Retinal pigment epithelial cell (primary cell): ENCODE results near the gene PDCL3.
A peak's percentile ranks its signal among the peaks of the same experiment; 100 is the strongest.

Experiments
- DNase-seq: peaks from one replicate; pipeline ENCODE4 v3.0.0-alpha.2; 2010; ENCODE audit warnings: low read depth
- H3K4me3 ChIP-seq: 2 replicates; pipeline ENCODE4 v1.5.1; 2011; ENCODE audit warnings: mild to moderate bottlenecking, low read length, control low read depth, moderate library complexity
- TF ChIP-seq, protein P1 (sequence below): conservative IDR thresholded peaks from 2 replicates; pipeline ENCODE4 v1.5.1; 2011; ENCODE audit warnings: low read depth, low read length, control low read depth, inconsistent platforms

PDCL3 gene

DNA sequence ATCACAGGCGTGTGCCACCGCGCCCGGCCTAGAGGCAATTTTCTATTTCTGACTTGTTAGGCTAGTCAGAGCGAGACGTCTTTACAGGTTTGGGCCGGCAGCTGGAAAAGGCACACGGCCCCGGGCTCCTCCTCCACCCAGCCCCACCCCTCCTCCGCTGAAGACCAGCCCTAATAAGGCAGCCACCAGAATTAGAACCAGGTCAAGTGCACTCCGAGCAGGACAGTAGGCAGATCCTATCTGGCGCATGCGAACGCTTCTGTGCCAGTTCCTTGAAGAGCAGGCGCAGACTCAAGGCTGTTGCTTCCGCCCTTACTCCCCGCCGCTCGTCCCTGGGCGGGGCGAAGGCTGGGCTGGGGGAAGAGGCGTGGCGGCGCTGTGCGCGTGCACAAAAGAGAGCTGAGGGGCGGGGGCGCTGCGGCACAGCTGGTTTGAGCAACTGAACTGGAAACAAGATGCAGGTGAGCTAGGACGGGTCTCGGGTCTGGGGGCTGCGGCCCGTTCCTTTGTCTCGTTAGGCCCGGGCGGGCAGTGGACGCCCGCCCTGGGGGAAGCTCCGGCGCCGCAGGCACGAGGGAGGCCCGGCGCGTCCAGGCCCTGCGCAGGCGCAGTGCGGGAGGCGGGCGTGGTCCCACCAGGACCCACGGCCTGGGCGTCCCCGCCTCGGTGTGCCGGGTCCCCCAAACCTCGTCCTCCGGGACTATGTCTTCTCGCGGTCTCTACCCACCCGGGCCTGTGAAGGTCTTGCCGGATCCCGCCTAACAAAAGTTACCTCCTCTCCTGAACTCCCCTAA, at the start of gene PDCL3:
TSS of gene PDCL3 (plus strand) at position 381 of the 794 bp plus-strand sequence. CDS start at position 456, 75 bp downstream.
- H3K4me3 ChIP-seq, result peak within 1 kb of the TSS; percentile 92
- TF ChIP-seq, protein P1, sequence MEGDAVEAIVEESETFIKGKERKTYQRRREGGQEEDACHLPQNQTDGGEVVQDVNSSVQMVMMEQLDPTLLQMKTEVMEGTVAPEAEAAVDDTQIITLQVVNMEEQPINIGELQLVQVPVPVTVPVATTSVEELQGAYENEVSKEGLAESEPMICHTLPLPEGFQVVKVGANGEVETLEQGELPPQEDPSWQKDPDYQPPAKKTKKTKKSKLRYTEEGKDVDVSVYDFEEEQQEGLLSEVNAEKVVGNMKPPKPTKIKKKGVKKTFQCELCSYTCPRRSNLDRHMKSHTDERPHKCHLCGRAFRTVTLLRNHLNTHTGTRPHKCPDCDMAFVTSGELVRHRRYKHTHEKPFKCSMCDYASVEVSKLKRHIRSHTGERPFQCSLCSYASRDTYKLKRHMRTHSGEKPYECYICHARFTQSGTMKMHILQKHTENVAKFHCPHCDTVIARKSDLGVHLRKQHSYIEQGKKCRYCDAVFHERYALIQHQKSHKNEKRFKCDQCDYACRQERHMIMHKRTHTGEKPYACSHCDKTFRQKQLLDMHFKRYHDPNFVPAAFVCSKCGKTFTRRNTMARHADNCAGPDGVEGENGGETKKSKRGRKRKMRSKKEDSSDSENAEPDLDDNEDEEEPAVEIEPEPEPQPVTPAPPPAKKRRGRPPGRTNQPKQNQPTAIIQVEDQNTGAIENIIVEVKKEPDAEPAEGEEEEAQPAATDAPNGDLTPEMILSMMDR, result peak; percentile 22

DNA sequence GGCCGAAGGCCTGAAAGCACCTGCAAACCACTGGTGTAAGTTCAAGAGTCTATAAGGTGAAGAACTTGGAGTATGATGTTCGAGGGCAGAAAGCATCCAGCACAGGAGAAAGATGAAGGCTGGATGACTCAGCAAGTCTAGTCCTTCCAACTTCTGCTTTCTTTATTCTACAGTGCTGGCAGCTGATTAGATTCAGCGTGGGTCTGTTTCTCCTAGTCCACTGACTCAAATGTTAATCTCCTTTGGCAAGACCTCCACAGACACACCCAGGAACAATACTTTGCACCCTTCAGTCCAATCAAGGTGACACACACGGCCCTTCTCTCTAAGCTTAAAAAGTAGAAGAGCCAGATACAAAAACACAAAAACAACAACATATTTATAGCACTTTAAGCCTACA, 49.1 kb upstream of the PDCL3 start:
- TF ChIP-seq, protein P1, result no peak
- no peak overlapping the region for H3K4me3 ChIP-seq

More for the DNA sequence above, at the start of gene PDCL3:
- DNase-seq, result peak; percentile 98

GRCh38 chr2:100517556-100517955, 45.2 kb upstream of the PDCL3 start:
- no peak for DNase-seq
- TF ChIP-seq, protein P1, result no peak
- no peak overlapping the region for H3K4me3 ChIP-seq

More for the DNA sequence above, 49.1 kb upstream of the PDCL3 start:
- no peak for DNase-seq

- TF ChIP-seq, protein P1, result no peak
- no peak overlapping the region for H3K4me3 ChIP-seq
- DNase-seq, result no peak
These were observed 44.0 kb upstream of the PDCL3 start for GRCh38 chr2:100518801-100519200.

- DNase-seq, result no peak
- TF ChIP-seq, protein P1, result no peak
These were observed 42.6 kb upstream of the PDCL3 start for GRCh38 chr2:100520224-100520623.

GRCh38 chr2:100522430-100522829, 40.4 kb upstream of the PDCL3 start:
- H3K4me3 ChIP-seq, result no peak overlapping the region
- DNase-seq, result no peak
- TF ChIP-seq, protein P1, result no peak

More at GRCh38 chr2:100520224-100520623, 42.6 kb upstream of the PDCL3 start:
- no peak overlapping the region for H3K4me3 ChIP-seq

DNA sequence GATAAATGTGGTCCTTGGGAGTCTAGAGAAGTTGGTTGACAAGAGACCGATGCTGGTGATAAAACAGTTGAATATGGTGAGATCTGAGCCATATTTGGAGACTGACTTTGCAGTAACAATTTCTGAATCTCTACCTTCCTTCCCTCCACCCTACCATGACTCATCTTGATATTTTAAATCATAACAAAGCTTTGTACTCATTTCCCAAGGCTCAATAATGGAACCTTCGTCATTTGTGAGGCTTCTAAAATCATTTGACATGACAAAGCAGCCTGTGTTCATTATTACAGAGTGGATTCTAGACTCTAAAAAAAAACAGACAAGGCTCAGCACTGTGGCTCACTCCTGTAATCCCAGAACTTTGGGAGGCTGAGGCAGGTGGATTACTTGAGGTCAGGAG, 38.5 kb upstream of the PDCL3 start:
- TF ChIP-seq, protein P1, result no peak
- DNase-seq, result no peak
- no peak overlapping the region for H3K4me3 ChIP-seq
